ENCODE data around the gene PPP2R1B. TPM values are rescaled to one million over a fixed set of nuclear protein-coding genes. Genes with fewer than 3 reads are reported as not detected.

The PPP2R1B gene
- total and polyA plus RNA-seq, 5 donors = 5.7 to 19.7 (median 9.8) TPM

DNA sequence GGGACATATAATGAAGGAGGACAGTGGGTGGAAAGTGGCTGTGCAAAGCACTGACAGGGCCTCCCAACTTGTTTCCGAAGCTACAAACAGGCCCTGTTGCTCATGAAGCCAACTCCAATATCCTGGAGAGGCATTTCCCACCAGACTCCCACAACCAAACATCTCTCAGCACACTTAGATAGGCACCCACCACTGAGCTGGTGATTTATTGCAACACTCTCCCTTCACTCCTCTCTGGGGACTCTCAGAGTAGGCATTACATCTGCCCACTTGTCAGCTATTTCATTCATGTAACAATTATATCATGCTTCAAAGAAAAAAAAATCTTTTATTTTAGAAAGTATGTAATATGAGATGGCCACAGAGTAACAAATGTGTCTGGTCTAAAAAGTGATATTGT is 32.1 kb upstream of the PPP2R1B start:
- no peak for ATAC-seq

DNA sequence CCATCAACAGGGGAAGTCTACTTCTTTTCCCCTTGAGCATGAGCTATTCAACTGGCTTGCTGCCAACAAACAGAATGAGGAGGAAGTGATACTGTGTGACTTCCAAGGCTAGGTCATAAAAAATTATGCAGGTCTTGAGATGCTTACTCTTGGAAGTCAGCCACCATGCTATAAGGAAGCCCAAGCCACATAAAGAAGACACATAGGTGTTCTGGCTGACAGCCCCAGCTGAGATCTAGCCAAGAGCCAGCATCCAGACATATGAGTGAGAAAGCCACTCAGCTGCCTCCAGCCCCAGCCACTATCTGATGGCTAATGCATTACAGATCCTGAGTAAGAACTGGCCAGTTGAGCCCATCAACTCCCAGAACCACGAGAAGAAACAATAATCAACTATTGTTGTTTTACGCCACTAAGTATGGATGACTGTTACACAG is 31.0 kb upstream of the PPP2R1B start:
- no peak for ATAC-seq
- H3K27me3 ChIP-seq (ENCODE audit: control insufficient read depth, insufficient read depth) = no peaks in the 10 kb centered on the region
- H3K4me1 ChIP-seq (ENCODE audit: control insufficient read depth, insufficient read depth, low read length) = peaks cover 2% of the 10 kb centered on the region
- no peaks in the 10 kb centered on the region for H3K9me3 ChIP-seq (ENCODE audit: control insufficient read depth, low read length)
- WGBS = 94% methylated on average over 2 of the region's 2 CpGs
- DNase-seq = no peak
- intact Hi-C loops (cut with DNase I) = no loop called here
- no peak overlapping the region for H3K27ac ChIP-seq (ENCODE audit: low read length)
- H3K4me3 ChIP-seq (ENCODE audit: low read length) = no peak overlapping the region

More for the DNA sequence above, 32.1 kb upstream of the PPP2R1B start:
- Histone ChIP-seq H3K27me3 (ENCODE audit: control insufficient read depth, insufficient read depth) (no peaks in the 10 kb centered on the region), H3K4me3 (ENCODE audit: low read length) (no peak overlapping the region), H3K9me3 (ENCODE audit: control insufficient read depth, low read length) (no peaks in the 10 kb centered on the region), H3K27ac (ENCODE audit: low read length) (no peak overlapping the region), H3K4me1 (ENCODE audit: control insufficient read depth, insufficient read depth, low read length) (peaks cover 2% of the 10 kb centered on the region)
- intact Hi-C loops (cut with DNase I) = no loop called here
- 100% methylated on average over 1 of the region's 1 CpG for WGBS
- DNase-seq = no peak

DNA sequence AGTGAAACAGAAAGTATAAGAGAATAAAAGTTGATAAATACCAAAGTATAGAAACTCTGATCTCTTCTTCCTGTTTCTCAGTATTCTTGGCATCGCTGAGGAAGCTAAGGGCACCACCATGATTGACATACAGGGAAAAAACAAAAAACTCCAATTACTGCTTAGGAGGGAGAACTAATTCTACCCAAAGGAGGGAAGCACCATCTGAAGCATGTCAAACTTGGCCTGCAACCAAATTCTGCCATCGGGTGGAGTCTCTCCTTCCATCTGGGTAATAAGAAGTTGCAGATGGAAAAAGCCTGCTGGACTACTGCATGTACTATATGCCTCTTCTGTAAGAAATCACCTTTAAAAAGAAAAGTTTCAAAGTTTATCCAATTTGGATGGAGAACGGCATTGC is 30.5 kb upstream of the PPP2R1B start:
- intact Hi-C loops (cut with DNase I) = no loop called here
- Histone ChIP-seq H3K4me3 (ENCODE audit: low read length) (no peak overlapping the region), H3K27me3 (ENCODE audit: control insufficient read depth, insufficient read depth) (no peaks in the 10 kb centered on the region), H3K4me1 (ENCODE audit: control insufficient read depth, insufficient read depth, low read length) (peaks cover 2% of the 10 kb centered on the region), H3K27ac (ENCODE audit: low read length) (no peak overlapping the region), H3K9me3 (ENCODE audit: control insufficient read depth, low read length) (no peaks in the 10 kb centered on the region)
- DNase-seq = no peak
- WGBS = 57% methylated on average over 3 of the region's 3 CpGs
- ATAC-seq = no peak

DNA sequence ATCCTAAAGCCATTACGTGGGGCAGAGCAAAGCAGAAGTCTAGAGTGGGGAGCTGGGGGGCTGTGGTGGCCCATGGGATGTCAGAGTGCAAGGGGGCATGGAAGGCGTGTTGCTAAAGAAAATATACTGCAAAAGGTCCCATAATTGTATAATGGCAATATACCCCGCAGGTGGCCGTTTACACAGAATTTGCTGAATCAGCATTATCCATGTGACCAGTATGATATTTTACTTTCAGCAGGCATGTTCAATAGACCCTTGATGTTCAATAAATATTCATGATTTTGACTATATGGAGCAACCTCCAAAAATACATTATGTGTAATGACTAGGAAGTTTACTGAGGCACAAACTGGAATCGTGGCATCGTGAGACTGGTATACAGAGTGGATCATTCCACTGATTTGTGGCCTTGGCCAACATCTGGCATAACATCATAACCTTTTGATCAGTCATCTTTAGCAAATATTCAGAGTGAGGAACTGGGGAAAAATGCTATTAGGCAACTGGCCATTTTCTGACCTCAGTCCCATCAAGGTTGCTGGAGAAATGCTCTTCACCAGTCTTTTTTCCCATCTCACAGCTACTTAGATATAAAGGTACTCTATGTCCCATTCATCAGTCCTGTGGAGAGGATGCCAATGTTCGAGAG is 29.3 kb upstream of the PPP2R1B start:
- H3K27me3 ChIP-seq (ENCODE audit: control insufficient read depth, insufficient read depth) = no peaks in the 10 kb centered on the region
- 95% methylated on average over 7 of the region's 7 CpGs for WGBS
- no peak for ATAC-seq
- DNase-seq = no peak
- intact Hi-C loops (cut with DNase I) = no loop called here
- H3K27ac ChIP-seq (ENCODE audit: low read length) = no peak overlapping the region
- no peak overlapping the region for H3K4me3 ChIP-seq (ENCODE audit: low read length)
- H3K4me1 ChIP-seq (ENCODE audit: control insufficient read depth, insufficient read depth, low read length) = peaks cover 2% of the 10 kb centered on the region
- H3K9me3 ChIP-seq (ENCODE audit: control insufficient read depth, low read length) = no peaks in the 10 kb centered on the region

DNA sequence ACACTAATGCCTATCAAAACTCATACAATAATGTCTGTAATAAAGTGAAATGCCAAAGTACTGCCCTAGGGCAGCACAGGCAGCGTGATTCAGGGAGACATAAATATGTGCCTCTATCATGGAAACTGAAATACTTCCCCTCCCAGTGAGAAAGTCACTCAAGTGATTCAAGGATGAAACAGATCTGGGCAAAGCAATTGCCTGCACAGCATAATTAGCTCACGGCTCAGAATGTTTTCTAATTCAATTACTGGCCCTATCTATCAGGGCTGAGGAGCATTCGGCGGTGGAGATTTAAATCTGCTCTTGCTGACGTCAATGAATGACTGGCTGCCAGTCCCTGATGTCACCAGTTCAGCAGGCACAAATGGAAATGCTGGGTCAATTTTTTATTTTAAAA is 27.7 kb upstream of the PPP2R1B start:
- Histone ChIP-seq H3K4me1 (ENCODE audit: control insufficient read depth, insufficient read depth, low read length) (peaks cover 2% of the 10 kb centered on the region), H3K27me3 (ENCODE audit: control insufficient read depth, insufficient read depth) (no peaks in the 10 kb centered on the region), H3K27ac (ENCODE audit: low read length) (no peak overlapping the region), H3K9me3 (ENCODE audit: control insufficient read depth, low read length) (no peaks in the 10 kb centered on the region), H3K4me3 (ENCODE audit: low read length) (no peak overlapping the region)
- 63% methylated on average over 5 of the region's 5 CpGs for WGBS
- intact Hi-C loops (cut with DNase I) = no loop called here
- ATAC-seq (peak in 1 of 2 donors; percentile 66), DNase-seq (peak in 1 of 3 donors; percentile 22)

DNA sequence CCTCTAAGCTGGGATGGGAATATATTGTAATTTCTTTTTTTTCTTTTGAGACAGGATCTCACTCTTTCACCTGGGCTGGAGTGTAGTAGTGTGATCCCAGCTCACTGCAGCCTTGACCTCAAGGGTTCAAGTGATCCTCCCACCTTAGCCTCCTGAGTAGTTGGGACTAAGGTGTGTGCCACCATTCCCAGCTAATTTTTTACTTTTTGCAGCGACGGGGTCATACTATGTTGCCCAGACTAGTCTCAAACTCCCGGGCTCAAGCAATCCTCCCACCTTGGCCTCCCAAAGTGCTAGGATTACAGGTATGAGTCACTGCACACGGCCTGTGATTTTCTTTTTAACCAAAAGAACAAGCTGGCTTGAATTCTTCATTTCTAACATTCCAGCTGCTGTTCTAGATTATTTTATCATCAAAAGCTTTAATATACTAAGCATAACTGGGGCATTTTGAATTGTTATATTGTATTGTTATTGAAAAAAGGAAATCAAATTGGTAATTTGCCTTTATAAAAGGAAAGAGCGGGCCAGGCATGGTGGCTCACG is 26.8 kb upstream of the PPP2R1B start:
- Histone ChIP-seq H3K27ac (ENCODE audit: low read length) (no peak overlapping the region), H3K9me3 (ENCODE audit: control insufficient read depth, low read length) (no peaks in the 10 kb centered on the region), H3K4me3 (ENCODE audit: low read length) (no peak overlapping the region), H3K27me3 (ENCODE audit: control insufficient read depth, insufficient read depth) (no peaks in the 10 kb centered on the region), H3K4me1 (ENCODE audit: control insufficient read depth, insufficient read depth, low read length) (peaks cover 2% of the 10 kb centered on the region)
- intact Hi-C loops (cut with DNase I) = no loop called here
- no peak for ATAC-seq
- no peak for DNase-seq
- WGBS = 93% methylated on average over 6 of the region's 6 CpGs

DNA sequence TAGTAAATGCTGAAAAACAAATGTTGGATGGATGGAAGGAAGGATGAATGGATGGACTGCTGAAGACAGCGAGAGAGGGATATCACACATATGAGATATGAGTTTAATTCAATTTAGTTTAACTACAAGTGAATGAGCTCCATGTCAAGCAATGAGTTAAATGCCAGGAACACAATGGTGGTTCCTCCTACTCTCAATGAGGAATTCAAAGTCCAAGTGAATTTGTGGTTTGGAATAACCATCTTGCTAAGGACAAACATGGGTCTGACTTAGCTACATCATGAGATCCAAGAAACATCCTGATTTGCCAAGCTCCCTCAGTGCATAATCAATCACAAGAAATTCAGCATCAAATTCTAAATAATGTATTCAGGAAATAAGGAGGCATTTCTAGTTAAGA is 26.1 kb upstream of the PPP2R1B start:
- Histone ChIP-seq H3K4me1 (ENCODE audit: control insufficient read depth, insufficient read depth, low read length) (peaks cover 2% of the 10 kb centered on the region), H3K27ac (ENCODE audit: low read length) (no peak overlapping the region), H3K9me3 (ENCODE audit: control insufficient read depth, low read length) (no peaks in the 10 kb centered on the region), H3K4me3 (ENCODE audit: low read length) (no peak overlapping the region), H3K27me3 (ENCODE audit: control insufficient read depth, insufficient read depth) (no peaks in the 10 kb centered on the region)
- DNase-seq (no peak), ATAC-seq (no peak)
- 95% methylated on average over 1 of the region's 1 CpG for WGBS
- intact Hi-C loops (cut with DNase I) = no loop called here

DNA sequence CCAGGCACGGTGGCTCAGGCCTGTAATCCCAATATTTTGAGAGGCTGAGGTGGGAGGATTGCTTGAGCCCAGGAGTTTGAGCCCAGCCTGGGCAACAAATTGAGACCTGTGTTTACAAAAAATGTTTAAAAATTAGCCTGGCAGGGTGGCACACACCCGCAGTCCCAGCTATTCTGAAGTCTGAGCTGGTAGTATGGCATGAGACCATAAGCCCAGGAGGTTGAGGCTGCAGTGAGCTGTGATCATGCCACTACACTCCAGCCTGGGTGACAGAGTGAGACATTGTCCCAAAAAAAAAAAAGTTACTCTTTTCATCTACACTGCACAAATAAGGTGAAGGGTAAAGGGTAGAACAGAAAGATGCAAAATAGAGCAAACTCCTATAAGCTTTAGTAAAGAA is 22.3 kb upstream of the PPP2R1B start:
- H3K4me1 ChIP-seq (ENCODE audit: control insufficient read depth, insufficient read depth, low read length) = no peaks in the 10 kb centered on the region
- peak overlapping the region; percentile 71 for H3K27ac ChIP-seq (ENCODE audit: low read length)
- 63% methylated on average over 2 of the region's 2 CpGs for WGBS
- ATAC-seq (peak; percentile 8 to 12), DNase-seq (no peak)
- H3K27me3 ChIP-seq (ENCODE audit: control insufficient read depth, insufficient read depth) = no peaks in the 10 kb centered on the region
- H3K9me3 ChIP-seq (ENCODE audit: control insufficient read depth, low read length) = no peaks in the 10 kb centered on the region
- intact Hi-C loops (cut with DNase I) = loop anchor here in 1 of 4 donors (10.0 kb wide), 1 partner anchor 46 kb away; no protein-coding TSS in a partner anchor
- no peak overlapping the region for H3K4me3 ChIP-seq (ENCODE audit: low read length)

DNA sequence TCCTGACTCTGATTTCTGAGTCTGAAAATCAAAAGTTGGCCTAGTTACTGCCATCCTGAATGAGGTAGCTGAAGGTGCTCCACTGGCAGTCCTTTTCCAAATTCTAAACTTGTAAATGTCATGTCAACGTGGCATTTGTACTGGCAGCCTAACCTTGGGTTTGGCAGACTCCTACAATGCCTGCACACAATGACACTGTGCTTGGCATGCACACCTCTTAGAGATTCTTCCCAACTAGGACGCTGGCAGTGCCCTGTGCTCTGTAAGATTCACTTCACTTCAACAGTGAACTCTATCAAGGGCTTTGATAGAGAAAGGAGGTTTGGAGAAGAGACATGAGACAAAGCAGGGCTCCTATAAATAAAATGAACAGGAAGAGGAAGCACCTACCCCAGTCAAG is 21.9 kb upstream of the PPP2R1B start:
- no peaks in the 10 kb centered on the region for H3K27me3 ChIP-seq (ENCODE audit: control insufficient read depth, insufficient read depth)
- H3K9me3 ChIP-seq (ENCODE audit: control insufficient read depth, low read length) = no peaks in the 10 kb centered on the region
- peak; percentile 91 to 92 for ATAC-seq
- no peak overlapping the region for H3K4me3 ChIP-seq (ENCODE audit: low read length)
- WGBS = 67% methylated on average over 2 of the region's 2 CpGs
- peak overlapping the region; percentile 71 for H3K27ac ChIP-seq (ENCODE audit: low read length)
- H3K4me1 ChIP-seq (ENCODE audit: control insufficient read depth, insufficient read depth, low read length) = no peaks in the 10 kb centered on the region
- peak; percentile 38 to 78 (median 69) for DNase-seq
- intact Hi-C loops (cut with DNase I) = loop anchor here in 1 of 4 donors (10.0 kb wide), 1 partner anchor 47 kb away; no protein-coding TSS in a partner anchor

DNA sequence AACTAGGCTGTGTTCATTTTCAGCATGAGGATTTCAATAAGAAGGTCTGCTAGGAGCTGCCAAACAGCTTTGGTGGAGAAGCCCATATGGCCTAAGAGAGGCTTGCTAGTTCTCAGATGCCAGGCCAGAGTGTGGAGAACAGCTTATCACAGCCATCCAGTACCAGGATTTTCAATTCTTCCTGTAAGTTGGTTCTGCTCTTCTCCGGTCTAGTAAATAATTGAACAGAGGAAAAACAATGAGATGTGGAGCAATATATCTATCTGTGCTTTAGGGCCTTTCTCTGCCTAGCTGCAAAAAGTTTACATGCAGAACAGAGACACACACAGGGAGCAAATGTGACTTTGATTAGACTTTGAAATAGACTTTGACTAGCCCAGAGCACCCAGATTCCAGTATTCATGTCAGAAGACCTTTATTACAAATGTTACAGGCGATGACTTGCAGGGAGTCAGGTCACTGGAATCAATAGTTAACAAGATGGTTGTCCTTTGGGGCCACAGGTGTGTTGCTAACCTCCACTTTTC is 19.8 kb upstream of the PPP2R1B start:
- 87% methylated on average over 2 of the region's 2 CpGs for WGBS
- peak overlapping the region; percentile 80 for H3K27ac ChIP-seq (ENCODE audit: low read length)
- peak in 1 of 2 donors; percentile 27 for ATAC-seq
- intact Hi-C loops (cut with DNase I) = loop anchor here in 1 of 4 donors (10.0 kb wide), 1 partner anchor 49 kb away; no protein-coding TSS in a partner anchor
- no peak overlapping the region for H3K4me3 ChIP-seq (ENCODE audit: low read length)
- DNase-seq = no peak
- H3K9me3 ChIP-seq (ENCODE audit: control insufficient read depth, low read length) = no peaks in the 10 kb centered on the region
- no peaks in the 10 kb centered on the region for H3K27me3 ChIP-seq (ENCODE audit: control insufficient read depth, insufficient read depth)
- H3K4me1 ChIP-seq (ENCODE audit: control insufficient read depth, insufficient read depth, low read length) = no peaks in the 10 kb centered on the region

DNA sequence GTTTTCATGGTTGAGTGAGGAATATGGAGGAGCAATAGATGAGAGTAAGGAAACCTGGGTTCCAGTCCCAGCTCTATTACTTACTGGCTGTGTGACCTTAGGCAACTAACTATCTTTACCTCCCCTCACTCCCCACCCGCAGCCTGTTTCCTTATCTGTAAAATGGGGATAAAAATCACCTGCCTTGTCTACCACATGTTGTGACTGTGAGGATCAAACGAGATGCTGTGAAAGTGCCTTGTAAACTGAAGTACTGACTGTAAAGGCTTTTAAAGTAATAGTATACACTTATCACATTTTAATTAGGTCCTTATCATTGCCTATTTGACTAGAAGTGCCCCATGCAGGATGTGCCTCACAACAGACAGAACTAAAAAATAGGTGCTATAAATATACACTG is 18.9 kb upstream of the PPP2R1B start:
- Histone ChIP-seq H3K27me3 (ENCODE audit: control insufficient read depth, insufficient read depth) (no peaks in the 10 kb centered on the region), H3K4me1 (ENCODE audit: control insufficient read depth, insufficient read depth, low read length) (no peaks in the 10 kb centered on the region), H3K4me3 (ENCODE audit: low read length) (no peak overlapping the region), H3K9me3 (ENCODE audit: control insufficient read depth, low read length) (no peaks in the 10 kb centered on the region), H3K27ac (ENCODE audit: low read length) (peak overlapping the region; percentile 64)
- WGBS = 51% methylated on average over 2 of the region's 2 CpGs
- DNase-seq (no peak), ATAC-seq (no peak)
- intact Hi-C loops (cut with DNase I) = loop anchor here in 1 of 4 donors (10.0 kb wide), 1 partner anchor 50 kb away; no protein-coding TSS in a partner anchor

Data from right cardiac atrium (tissue), 5 donors.